IMR-90 (cell line): ENCODE measurements around the gene SELENOO. TPM values are rescaled to one million over a fixed set of nuclear protein-coding genes. Genes with fewer than 3 reads are reported as not detected.

Experiments
- ATAC-seq: fragments of 200-7000 bp; cut with Tn5 transposase; 2 replicates; pipeline ENCODE4 v1.9.1; 2020; ENCODE audit warnings: low read depth, mild to moderate bottlenecking, moderate library complexity
- BruUV-seq: library from RNA; stranded (reverse); fragments of 400-500 nt; replicated peaks from 2 replicates; lab custom pipeline; 2021; lab: Mats Ljungman, UMichigan
- CTCF ChIA-PET: fragments of 300-600 bp; formaldehyde crosslinking; extraction: SDS; loops from one replicate; lab custom pipeline; 2021; ENCODE audit warnings: antibody characterized with exemption; lab: Yijun Ruan, JAX
- POLR2A ChIA-PET: fragments of 300-600 bp; sonication (Branson Sonifier 250); formaldehyde crosslinking; loops from one replicate; lab custom pipeline; 2022; ENCODE audit warnings: antibody characterized with exemption; ENCODE audit not compliant: unreplicated experiment; lab: Charles Lee
- DNase-seq: peaks from one replicate; pipeline ENCODE4 v3.0.0; 2013
- H2AFZ ChIP-seq: replicated peaks from 2 replicates; pipeline ENCODE3; 2013; ENCODE audit warnings: low read length, mild to moderate bottlenecking; ENCODE audit not compliant: poor library complexity
- H2AK5ac ChIP-seq: 2 replicates; pipeline ENCODE4 v1.6.1; 2013; ENCODE audit warnings: low read depth, low read length, inconsistent platforms
- H2AK9ac ChIP-seq: replicated peaks from 2 replicates; pipeline ENCODE3; 2013; ENCODE audit warnings: mild to moderate bottlenecking, low read depth, low read length, moderate library complexity; ENCODE audit not compliant: poor library complexity
- H2BK120ac ChIP-seq: 2 replicates; pipeline ENCODE4 v1.6.1; 2013; ENCODE audit warnings: low read depth, low read length, inconsistent platforms
- H2BK15ac ChIP-seq: 3 replicates; pipeline ENCODE4 v1.6.1; 2013; ENCODE audit warnings: low read depth, low read length, inconsistent platforms
- H2BK20ac ChIP-seq: 2 replicates; pipeline ENCODE4 v1.6.1; 2013; ENCODE audit warnings: low read depth, mild to moderate bottlenecking, inconsistent platforms, low read length, moderate library complexity
- H2BK5ac ChIP-seq: 2 replicates; pipeline ENCODE4 v1.6.1; 2013; ENCODE audit warnings: mild to moderate bottlenecking, low read depth, low read length, inconsistent platforms; ENCODE audit not compliant: poor library complexity, severe bottlenecking
- H3K14ac ChIP-seq: replicated peaks from 2 replicates; pipeline ENCODE4 v1.6.1; 2013; ENCODE audit warnings: low read depth, low read length, inconsistent platforms
- H3K18ac ChIP-seq: 2 replicates; pipeline ENCODE4 v1.6.1; 2013; ENCODE audit warnings: low read depth, low read length, control low read depth
- H3K23ac ChIP-seq: 2 replicates; pipeline ENCODE4 v1.6.1; 2013; ENCODE audit warnings: low read depth, low read length, inconsistent platforms
- H3K27ac ChIP-seq: 2 replicates; pipeline ENCODE4 v1.5.1; 2013; ENCODE audit warnings: mild to moderate bottlenecking, control low read depth, low read length; ENCODE audit not compliant: insufficient read depth
- H3K27me3 ChIP-seq: 2 replicates; pipeline ENCODE4 v1.6.1; 2013; ENCODE audit warnings: low read length; ENCODE audit not compliant: control insufficient read depth, insufficient read depth
- H3K36me3 ChIP-seq: 2 replicates; pipeline ENCODE4 v1.6.1; 2013; ENCODE audit warnings: low read length, mixed read lengths; ENCODE audit not compliant: control insufficient read depth, insufficient read depth
- H3K4ac ChIP-seq: 2 replicates; pipeline ENCODE4 v1.6.1; 2013; ENCODE audit warnings: low read depth, low read length, inconsistent platforms
- H3K4me1 ChIP-seq: 2 replicates; pipeline ENCODE4 v1.6.1; 2013; ENCODE audit warnings: low read length, mixed read lengths; ENCODE audit not compliant: control insufficient read depth, insufficient read depth
- H3K4me2 ChIP-seq: 2 replicates; pipeline ENCODE4 v1.6.1; 2013; ENCODE audit warnings: low read depth, mild to moderate bottlenecking, control low read depth, low read length, moderate library complexity
- H3K4me3 ChIP-seq: 2 replicates; pipeline ENCODE4 v1.5.1; 2013; ENCODE audit warnings: low read depth, mild to moderate bottlenecking, control low read depth, low read length, moderate library complexity; ENCODE audit not compliant: insufficient read depth
- H3K56ac ChIP-seq: 2 replicates; pipeline ENCODE4 v1.6.1; 2013; ENCODE audit warnings: low read length, inconsistent platforms; ENCODE audit not compliant: insufficient read depth; ENCODE audit errors: extremely low read depth
- H3K79me1 ChIP-seq, 2 experiments: 2 replicates each; pipeline ENCODE4 v1.6.1; 2013; ENCODE audit warnings: low read length in 2 of 2, inconsistent platforms in 1 of 2, low read depth in 1 of 2
- H3K9ac ChIP-seq: 2 replicates; pipeline ENCODE4 v1.6.1; 2013; ENCODE audit warnings: low read depth, low read length, control low read depth
- H3K9me1 ChIP-seq: 2 replicates; pipeline ENCODE4 v1.6.1; 2013; ENCODE audit warnings: low read length, inconsistent platforms; ENCODE audit not compliant: insufficient read depth
- H3K9me3 ChIP-seq: 2 replicates; pipeline ENCODE4 v1.6.1; 2013; ENCODE audit warnings: low read length; ENCODE audit not compliant: control insufficient read depth, insufficient read depth
- H4K20me1 ChIP-seq: 2 replicates; pipeline ENCODE4 v1.6.1; 2013; ENCODE audit warnings: low read length, inconsistent platforms; ENCODE audit not compliant: insufficient read depth
- H4K5ac ChIP-seq: 2 replicates; pipeline ENCODE4 v1.6.1; 2013; ENCODE audit warnings: mild to moderate bottlenecking, low read depth, low read length, control low read depth
- H4K8ac ChIP-seq, 2 experiments: 2 replicates each; pipeline ENCODE4 v1.6.1; 2013; ENCODE audit warnings: low read depth in 2 of 2, low read length in 2 of 2, control low read depth in 1 of 2, inconsistent platforms in 1 of 2
- H4K91ac ChIP-seq: 2 replicates; pipeline ENCODE4 v1.6.1; 2013; ENCODE audit warnings: low read depth, low read length, inconsistent platforms; ENCODE audit not compliant: insufficient read depth
- CHD1 ChIP-seq: IDR thresholded peaks from 2 replicates; pipeline ENCODE4 v1.6.1; 2012; ENCODE audit warnings: low read depth, low read length, improper control_type of control experiment
- FOS ChIP-seq: fragments of 150-350 bp; IDR thresholded peaks from 2 replicates; pipeline ENCODE4 v1.6.1; 2016; ENCODE audit warnings: low read depth, low read length
- POLR2A ChIP-seq: IDR thresholded peaks from 2 replicates; pipeline ENCODE4 v1.6.1; 2012; ENCODE audit warnings: mild to moderate bottlenecking, low read depth, low read length
- RAD21 ChIP-seq: IDR thresholded peaks from 2 replicates; pipeline ENCODE4 v1.6.1; 2012; ENCODE audit warnings: low read length, improper control_type of control experiment
- RCOR1 ChIP-seq: IDR thresholded peaks from 2 replicates; pipeline ENCODE4 v1.6.1; 2012; ENCODE audit warnings: mild to moderate bottlenecking, low read length, improper control_type of control experiment; ENCODE audit not compliant: insufficient replicate concordance
- WGBS, 2 experiments: methylation state at CpG; one replicate each; pipeline versions ENCODE4 v1.1.5 to v1.1.7; 2013; ENCODE audit warnings: missing lambda C conversion rate in 2 of 2; ENCODE audit not compliant: insufficient read length in 1 of 2; ENCODE audit errors: extremely low coverage in 2 of 2; 5-methylcytosine and 5-hydroxymethylcytosine counted together
- dilution Hi-C: fragments of 300-500 bp; cut with HindIII; formaldehyde crosslinking; loops from one replicate; pipeline ENCODE4 v1.14.3; 2018; ENCODE audit warnings: low sequenced_read_pairs; ENCODE audit not compliant: unreplicated experiment
- in situ Hi-C: fragments of 300-500 bp; cut with MboI; formaldehyde crosslinking; loops from 3 replicates; pipeline ENCODE4 v1.14.3; 2019; ENCODE audit warnings: low sequenced_read_pairs, inconsistent platforms, mixed read lengths
- intact Hi-C: fragments of 100-400 bp; cut with micrococcal nuclease; formaldehyde crosslinking; loops from 2 replicates; pipeline ENCODE4 v1.10.0; 2022
- polyA plus RNA-seq, 3 experiments: library from polyadenylated mRNA; depleted of rRNA; stranded (reverse); fragments of >200 nt; gene quantifications; 2 replicates each; pipeline ENCODE4 v1.2.3, GENCODE V29; 2012; ENCODE audit warnings: low replicate concordance in 1 of 3
- total RNA-seq: library from RNA; depleted of rRNA; stranded (reverse); fragments of >200 nt; gene quantifications from 2 replicates; pipeline ENCODE4 v1.2.3, GENCODE V29; 2012
- TF ChIP-seq, protein P1 (sequence below): fragments of 150-350 bp; IDR thresholded peaks from 2 replicates; pipeline ENCODE4 v1.6.1; 2016; ENCODE audit warnings: low read depth, mild to moderate bottlenecking, low read length, moderate library complexity, borderline replicate concordance
- TF ChIP-seq, protein P2 (sequence below): conservative IDR thresholded peaks from 2 replicates; pipeline ENCODE4 v1.5.1; 2012; ENCODE audit warnings: mild to moderate bottlenecking, low read depth, low read length, improper control_type of control experiment

The SELENOO gene
- total and polyA plus RNA-seq, 2 of the 4 experiments (the other 2 are of a cell fraction) = 10.4 to 21.4 TPM

DNA sequence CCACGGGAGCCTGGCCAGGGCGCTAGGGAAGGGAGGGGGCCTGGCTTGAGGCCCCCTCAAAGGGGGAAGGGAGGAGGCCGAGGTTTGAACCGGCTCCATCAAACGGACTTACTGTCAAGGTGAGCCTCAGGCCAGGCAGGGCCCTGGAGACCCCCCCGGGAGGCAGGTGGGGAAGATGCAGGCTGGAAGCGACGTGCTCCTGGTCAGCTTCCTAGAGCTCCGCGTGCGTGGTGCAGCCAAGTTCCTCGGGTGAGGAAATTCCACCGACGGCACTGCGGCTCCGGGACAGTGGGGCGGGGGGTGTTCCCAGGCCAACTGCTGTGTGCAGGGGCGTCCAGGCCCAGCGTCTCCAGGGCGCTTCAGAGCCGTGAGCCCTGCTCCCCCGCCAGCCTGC, 22.3 kb upstream of the SELENOO start:
- no TSS peak for BruUV-seq
- in situ Hi-C loops = no loop called here
- peaks cover 2% of the 10 kb centered on the region; the same call in 1 of the 2 replicates for H3K36me3 ChIP-seq

More for the DNA sequence above, 22.3 kb upstream of the SELENOO start:
- Histone ChIP-seq H2BK120ac (no peak overlapping the region), H2AFZ (no peak overlapping the region), H3K9me3 (no peaks in the 10 kb centered on the region), H4K5ac (no peak overlapping the region), H2AK5ac (no peak overlapping the region), H2AK9ac (no peak overlapping the region), H4K20me1 (no peaks in the 10 kb centered on the region), H3K27me3 (no peaks in the 10 kb centered on the region; the same call in 1 of the 2 replicates), H4K91ac (no peak overlapping the region), H3K27ac (no peak overlapping the region), H3K18ac (no peak overlapping the region), H3K9ac (no peak overlapping the region), H3K4ac (no peak overlapping the region), H3K56ac (no peak overlapping the region), H3K9me1 (no peaks in the 10 kb centered on the region), H3K4me1 (no peaks in the 10 kb centered on the region), H3K79me1 (no peaks in the 10 kb centered on the region), H3K23ac (no peak overlapping the region), H2BK20ac (no peak overlapping the region), H3K14ac (no peak overlapping the region), H2BK5ac (no peak overlapping the region), H3K4me3 (no peak overlapping the region), H3K4me2 (no peak overlapping the region), H2BK15ac (no peak overlapping the region), H4K8ac (no peak overlapping the region)
- WGBS, 2 experiments = 58% methylated on average over 16 of the region's 22 CpGs; no CpG with 5 or more reads in 1 of the 2 experiments
- no peak for ATAC-seq
- dilution Hi-C loops (no loop called here), intact Hi-C loops (no loop called here)
- CTCF ChIA-PET = no interaction called here
- POLR2A ChIA-PET = no interaction called here
- no peak for DNase-seq
- TF ChIP-seq, protein P1, sequence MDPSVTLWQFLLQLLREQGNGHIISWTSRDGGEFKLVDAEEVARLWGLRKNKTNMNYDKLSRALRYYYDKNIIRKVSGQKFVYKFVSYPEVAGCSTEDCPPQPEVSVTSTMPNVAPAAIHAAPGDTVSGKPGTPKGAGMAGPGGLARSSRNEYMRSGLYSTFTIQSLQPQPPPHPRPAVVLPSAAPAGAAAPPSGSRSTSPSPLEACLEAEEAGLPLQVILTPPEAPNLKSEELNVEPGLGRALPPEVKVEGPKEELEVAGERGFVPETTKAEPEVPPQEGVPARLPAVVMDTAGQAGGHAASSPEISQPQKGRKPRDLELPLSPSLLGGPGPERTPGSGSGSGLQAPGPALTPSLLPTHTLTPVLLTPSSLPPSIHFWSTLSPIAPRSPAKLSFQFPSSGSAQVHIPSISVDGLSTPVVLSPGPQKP = no peak
- TF ChIP-seq CHD1 (no peak), FOS (no peak), RCOR1 (no peak), RAD21 (no peak), POLR2A (no peak)
- TF ChIP-seq, protein P2, sequence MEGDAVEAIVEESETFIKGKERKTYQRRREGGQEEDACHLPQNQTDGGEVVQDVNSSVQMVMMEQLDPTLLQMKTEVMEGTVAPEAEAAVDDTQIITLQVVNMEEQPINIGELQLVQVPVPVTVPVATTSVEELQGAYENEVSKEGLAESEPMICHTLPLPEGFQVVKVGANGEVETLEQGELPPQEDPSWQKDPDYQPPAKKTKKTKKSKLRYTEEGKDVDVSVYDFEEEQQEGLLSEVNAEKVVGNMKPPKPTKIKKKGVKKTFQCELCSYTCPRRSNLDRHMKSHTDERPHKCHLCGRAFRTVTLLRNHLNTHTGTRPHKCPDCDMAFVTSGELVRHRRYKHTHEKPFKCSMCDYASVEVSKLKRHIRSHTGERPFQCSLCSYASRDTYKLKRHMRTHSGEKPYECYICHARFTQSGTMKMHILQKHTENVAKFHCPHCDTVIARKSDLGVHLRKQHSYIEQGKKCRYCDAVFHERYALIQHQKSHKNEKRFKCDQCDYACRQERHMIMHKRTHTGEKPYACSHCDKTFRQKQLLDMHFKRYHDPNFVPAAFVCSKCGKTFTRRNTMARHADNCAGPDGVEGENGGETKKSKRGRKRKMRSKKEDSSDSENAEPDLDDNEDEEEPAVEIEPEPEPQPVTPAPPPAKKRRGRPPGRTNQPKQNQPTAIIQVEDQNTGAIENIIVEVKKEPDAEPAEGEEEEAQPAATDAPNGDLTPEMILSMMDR = no peak
